Uterus (tissue), 2 donors: ENCODE data around the gene INPP5B.

ENCODE experiments used
- CTCF ChIP-seq, 4 experiments: fragments of 200-600 bp in 2 of 4; fragments of 450-650 bp in 2 of 4; sonication (generic) in 2 of 4; IDR thresholded peaks; one replicate each; pipeline ENCODE4 v1.5.1; 2016 to 2019; ENCODE audit warnings: antibody characterized with exemption in 4 of 4, mild to moderate bottlenecking in 2 of 4, moderate library complexity in 1 of 4
- POLR2A ChIP-seq, 2 donors: fragments of 450-650 bp; IDR thresholded peaks; one replicate each; pipeline ENCODE4 v1.6.1; 2016; ENCODE audit warnings: antibody characterized with exemption in 2 of 2, mild to moderate bottlenecking in 1 of 2, moderate library complexity in 1 of 2

- no peak for TF ChIP-seq CTCF (IDR thresholded peaks at IDR 0.05)
- TF ChIP-seq POLR2A (IDR thresholded peaks at IDR 0.05) = no peak
Observed at GRCh38 chr1:37922767-37923550, 23.9 kb downstream of the INPP5B start.
